Retinal pigment epithelial cell (primary cell): ENCODE results near the gene MAP3K21.

Source experiments
- DNase-seq: peaks from one replicate; pipeline ENCODE4 v3.0.0-alpha.2; 2010; ENCODE audit warnings: low read depth
- H3K4me3 ChIP-seq: 2 replicates; pipeline ENCODE4 v1.5.1; 2011; ENCODE audit warnings: mild to moderate bottlenecking, low read length, control low read depth, moderate library complexity
- TF ChIP-seq, protein P1 (sequence below): conservative IDR thresholded peaks from 2 replicates; pipeline ENCODE4 v1.5.1; 2011; ENCODE audit warnings: low read depth, low read length, control low read depth, inconsistent platforms

MAP3K21 gene

DNA sequence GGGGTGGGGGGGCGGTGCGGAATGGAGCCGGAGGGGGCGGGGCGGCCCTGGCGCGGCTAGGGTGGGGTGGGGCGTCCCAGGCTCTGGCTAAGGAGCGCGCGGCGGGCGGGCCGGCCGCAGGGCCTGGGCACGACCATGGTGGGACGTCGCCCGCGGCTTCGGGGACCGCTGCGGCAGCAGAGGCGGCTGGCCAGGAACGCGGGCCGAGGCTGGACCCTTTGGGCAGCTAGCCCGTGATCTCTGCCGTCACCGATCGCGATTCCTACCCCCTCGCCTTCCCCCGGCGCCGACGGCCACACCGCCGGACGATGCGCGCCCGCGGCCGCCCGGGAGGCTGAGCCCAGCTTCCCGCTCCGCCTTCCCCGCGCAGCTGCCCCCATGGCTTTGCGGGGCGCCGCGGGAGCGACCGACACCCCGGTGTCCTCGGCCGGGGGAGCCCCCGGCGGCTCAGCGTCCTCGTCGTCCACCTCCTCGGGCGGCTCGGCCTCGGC is at the start of gene MAP3K21:
MAP3K21 (plus strand) TSS at position 74 of the 491 bp plus-strand sequence; CDS start at position 379, 305 bp downstream.
- no peak for DNase-seq
- TF ChIP-seq, protein P1, sequence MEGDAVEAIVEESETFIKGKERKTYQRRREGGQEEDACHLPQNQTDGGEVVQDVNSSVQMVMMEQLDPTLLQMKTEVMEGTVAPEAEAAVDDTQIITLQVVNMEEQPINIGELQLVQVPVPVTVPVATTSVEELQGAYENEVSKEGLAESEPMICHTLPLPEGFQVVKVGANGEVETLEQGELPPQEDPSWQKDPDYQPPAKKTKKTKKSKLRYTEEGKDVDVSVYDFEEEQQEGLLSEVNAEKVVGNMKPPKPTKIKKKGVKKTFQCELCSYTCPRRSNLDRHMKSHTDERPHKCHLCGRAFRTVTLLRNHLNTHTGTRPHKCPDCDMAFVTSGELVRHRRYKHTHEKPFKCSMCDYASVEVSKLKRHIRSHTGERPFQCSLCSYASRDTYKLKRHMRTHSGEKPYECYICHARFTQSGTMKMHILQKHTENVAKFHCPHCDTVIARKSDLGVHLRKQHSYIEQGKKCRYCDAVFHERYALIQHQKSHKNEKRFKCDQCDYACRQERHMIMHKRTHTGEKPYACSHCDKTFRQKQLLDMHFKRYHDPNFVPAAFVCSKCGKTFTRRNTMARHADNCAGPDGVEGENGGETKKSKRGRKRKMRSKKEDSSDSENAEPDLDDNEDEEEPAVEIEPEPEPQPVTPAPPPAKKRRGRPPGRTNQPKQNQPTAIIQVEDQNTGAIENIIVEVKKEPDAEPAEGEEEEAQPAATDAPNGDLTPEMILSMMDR: no peak
- H3K4me3 ChIP-seq: peak within 1 kb of the TSS; percentile 61

DNA sequence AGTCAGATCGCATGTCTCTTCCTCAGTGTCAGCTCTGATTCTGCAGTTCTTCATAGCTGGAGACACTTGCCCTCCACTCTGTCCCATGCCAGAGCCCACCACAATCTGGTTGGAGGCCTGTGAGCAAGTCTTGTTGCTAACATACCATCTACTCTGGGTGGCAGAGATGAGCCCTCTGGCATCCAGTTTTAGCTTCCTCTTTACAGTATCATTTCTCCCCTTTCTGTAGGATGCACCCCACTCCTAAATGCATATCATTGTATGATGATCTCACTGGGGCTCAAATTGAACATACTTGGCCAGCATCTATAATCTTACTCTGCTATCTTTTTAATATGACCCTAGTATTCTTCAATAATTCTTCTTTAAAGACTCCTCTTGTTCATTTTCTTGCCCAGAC is 48.9 kb upstream of the MAP3K21 start:
- H3K4me3 ChIP-seq: no peak overlapping the region
- DNase-seq: no peak
- TF ChIP-seq, protein P1: no peak

DNA sequence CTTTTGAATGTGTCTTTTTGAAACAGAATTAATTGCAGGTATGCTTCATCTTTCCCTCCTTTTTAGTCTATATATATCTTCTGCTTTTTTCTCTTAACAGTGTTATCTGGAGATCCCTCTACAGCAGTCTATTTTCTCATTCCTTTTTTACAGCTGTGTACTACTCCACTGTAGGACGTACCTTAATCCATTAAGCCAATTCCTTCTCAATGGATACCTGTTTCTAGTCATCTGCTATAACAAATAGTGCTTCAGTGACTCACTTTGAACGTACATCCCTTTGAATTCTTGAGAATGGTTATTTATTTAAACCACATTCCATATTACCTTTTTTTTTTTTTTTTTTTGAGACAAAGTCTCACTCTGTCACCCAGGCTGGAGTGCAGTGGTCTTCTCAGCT is 47.6 kb upstream of the MAP3K21 start:
- DNase-seq: no peak
- TF ChIP-seq, protein P1: no peak

DNA sequence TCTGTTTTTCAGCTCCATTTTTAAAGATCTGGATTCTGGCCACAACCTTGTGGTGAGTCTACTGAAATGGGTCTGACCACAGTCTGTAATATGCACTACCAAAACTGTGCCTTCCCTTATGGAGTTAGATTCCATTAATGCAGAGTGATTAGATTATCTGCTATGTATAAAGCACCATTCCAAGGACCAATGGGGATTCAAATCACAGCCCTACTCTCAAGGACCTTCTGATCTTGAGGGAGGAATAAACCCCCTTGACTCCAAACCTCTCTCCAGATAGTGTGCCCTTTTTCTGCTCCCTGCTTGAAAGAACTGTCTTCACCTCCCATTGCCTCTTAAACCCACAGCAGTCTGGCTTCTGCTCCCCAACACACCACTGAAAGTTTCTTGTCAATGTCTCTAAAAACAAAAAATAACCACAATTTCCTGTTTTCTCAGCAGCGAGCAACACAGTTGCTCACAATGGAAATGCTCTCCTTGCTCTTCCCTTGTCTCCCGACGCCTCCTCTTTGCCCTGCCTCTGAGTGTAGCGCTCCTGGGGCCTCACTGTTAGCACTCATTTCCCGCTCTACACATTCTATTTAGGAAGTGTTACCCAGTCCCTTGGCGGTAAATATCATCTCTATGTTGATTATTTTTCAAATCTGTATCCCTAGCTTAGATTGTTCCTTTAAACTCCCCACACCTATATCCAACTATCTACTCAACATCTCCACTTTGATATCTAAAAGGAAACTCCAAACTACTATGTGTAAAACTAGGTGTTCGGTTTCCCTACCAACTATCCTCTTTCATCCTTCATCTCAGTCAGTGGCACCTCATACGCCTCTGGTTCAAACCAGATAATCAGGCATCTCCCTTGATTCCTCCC is 45.6 kb upstream of the MAP3K21 start:
- no peak overlapping the region for H3K4me3 ChIP-seq
- no peak for DNase-seq
- TF ChIP-seq, protein P1: no peak

More for the DNA sequence above, 47.6 kb upstream of the MAP3K21 start:
- no peak overlapping the region for H3K4me3 ChIP-seq

DNA sequence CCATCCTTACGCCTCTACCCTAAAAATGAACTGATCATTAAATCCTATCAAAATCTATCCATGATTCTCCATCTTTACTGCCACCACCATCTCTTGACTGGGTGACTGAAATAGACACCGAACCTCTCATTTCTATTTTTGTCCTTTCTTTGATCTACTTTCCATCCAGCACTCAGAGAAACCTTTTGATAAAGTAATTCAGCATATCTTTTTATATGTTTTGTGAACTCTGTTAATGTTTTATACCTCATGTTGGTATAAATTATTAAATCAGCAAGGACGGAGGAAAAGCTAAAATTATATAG is 45.0 kb upstream of the MAP3K21 start:
- H3K4me3 ChIP-seq: no peak overlapping the region

DNA sequence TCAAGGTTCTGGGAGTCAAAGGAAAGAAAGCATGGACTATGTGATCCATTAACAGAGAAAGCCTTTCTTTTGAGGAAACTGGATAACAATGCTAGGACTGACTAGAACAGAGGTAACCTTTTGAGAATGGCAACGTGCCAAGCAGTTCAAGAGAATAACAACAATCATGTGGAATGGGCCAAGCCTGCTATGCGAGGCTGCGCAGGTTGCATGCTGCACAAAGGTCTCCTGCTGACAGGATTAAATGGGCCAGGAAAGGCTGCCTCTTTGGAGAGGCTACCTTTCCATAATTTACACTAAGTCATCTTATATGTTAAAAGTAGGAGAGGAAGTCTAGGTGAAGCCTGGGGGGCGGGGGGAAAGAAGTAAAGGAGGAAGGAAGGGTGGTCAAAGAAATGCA is 37.8 kb upstream of the MAP3K21 start:
- no peak for DNase-seq
- TF ChIP-seq, protein P1: no peak
- H3K4me3 ChIP-seq: no peak overlapping the region

More for the DNA sequence above, 45.0 kb upstream of the MAP3K21 start:
- TF ChIP-seq, protein P1: no peak
- no peak for DNase-seq
